ENCODE data around the gene AGPAT2. TPM values are rescaled to one million over a fixed set of nuclear protein-coding genes. Genes with fewer than 3 reads are reported as not detected.

The AGPAT2 gene
- total RNA-seq, 1 experiment from 2014 or later: 124 TPM

- ChIA-PET POLR2A (ENCODE audit: unreplicated experiment) (no interaction called here), CTCF (no interaction called here)
- peaks cover 29% of the 10 kb centered on the region for H3K79me2 ChIP-seq (ENCODE audit: low read depth)
- H2AFZ ChIP-seq: peak overlapping the region; percentile 93
- intact Hi-C loops (cut with micrococcal nuclease; ENCODE audit: unreplicated experiment): no loop called here
- peak overlapping the region; percentile 99 for H3K4me2 ChIP-seq
- TSS peak; percentile 52 for BruUV-seq (replicated peaks)
- H3K4me3 ChIP-seq: peak overlapping the region; percentile 90
- peaks cover 26% of the 10 kb centered on the region for H4K20me1 ChIP-seq (ENCODE audit: insufficient read depth)
- H3K27me3 ChIP-seq (ENCODE audit: insufficient read depth, low read depth): no peaks in the 10 kb centered on the region
- H3K9me2 ChIP-seq (ENCODE audit: insufficient read depth): no peaks in the 10 kb centered on the region
- TF ChIP-seq CTCF (conservative IDR thresholded peaks at IDR 0.05) (no peak), EZH2 (IDR thresholded peaks at IDR 0.05; ENCODE audit: low read depth) (no peak)
- H3F3A ChIP-seq (ENCODE audit: insufficient read depth, low read depth): peaks cover 14% of the 10 kb centered on the region; the same call in 1 of the 2 replicates
- no peaks in the 10 kb centered on the region for H3K9me3 ChIP-seq (ENCODE audit: insufficient read depth, low read depth)
- H3K27ac ChIP-seq: no peak overlapping the region
- no peaks in the 10 kb centered on the region for H3K36me3 ChIP-seq (ENCODE audit: low read depth)
- DNase-seq: no peak
- H3K4me1 ChIP-seq (replicated peaks; ENCODE audit: insufficient read depth): peaks cover 20% of the 10 kb centered on the region
These were observed 1.3 kb downstream of the AGPAT2 start for GRCh38 chr9:136685790-136686533.

- H4K20me1 ChIP-seq (ENCODE audit: insufficient read depth): peaks cover 27% of the 10 kb centered on the region
- DNase-seq: no peak
- H3K9me3 ChIP-seq (ENCODE audit: insufficient read depth, low read depth): no peaks in the 10 kb centered on the region
- ChIA-PET POLR2A (ENCODE audit: unreplicated experiment) (no interaction called here), CTCF (interaction anchor here (0.6 kb wide), 1 partner anchor 239 kb away, joined by 4 read pairs; no protein-coding TSS in a partner anchor)
- H3K9me2 ChIP-seq (ENCODE audit: insufficient read depth): no peaks in the 10 kb centered on the region
- TF ChIP-seq CTCF (conservative IDR thresholded peaks at IDR 0.05): no peak
- TF ChIP-seq EZH2 (IDR thresholded peaks at IDR 0.05; ENCODE audit: low read depth): no peak
- peaks cover 20% of the 10 kb centered on the region for H3K4me1 ChIP-seq (replicated peaks; ENCODE audit: insufficient read depth)
- no peak overlapping the region for H2AFZ ChIP-seq
- intact Hi-C loops (cut with micrococcal nuclease; ENCODE audit: unreplicated experiment): no loop called here
- peaks cover 29% of the 10 kb centered on the region for H3K79me2 ChIP-seq (ENCODE audit: low read depth)
- peaks cover 15% of the 10 kb centered on the region; the same call in 1 of the 2 replicates for H3F3A ChIP-seq (ENCODE audit: insufficient read depth, low read depth)
- H3K4me3 ChIP-seq: peak overlapping the region; percentile 90; the same call in 1 of the 2 replicates
- no TSS peak for BruUV-seq (replicated peaks)
- H3K4me2 ChIP-seq: peak overlapping the region; percentile 99
- no peaks in the 10 kb centered on the region for H3K27me3 ChIP-seq (ENCODE audit: insufficient read depth, low read depth)
- no peaks in the 10 kb centered on the region for H3K36me3 ChIP-seq (ENCODE audit: low read depth)
- no peak overlapping the region for H3K27ac ChIP-seq
These were observed 2.0 kb downstream of the AGPAT2 start for GRCh38 chr9:136685216-136685615.

GRCh38 chr9:136684799-136685198, 2.5 kb downstream of the AGPAT2 start:
- no peaks in the 10 kb centered on the region for H3K9me3 ChIP-seq (ENCODE audit: insufficient read depth, low read depth)
- ChIA-PET POLR2A (ENCODE audit: unreplicated experiment) (no interaction called here), CTCF (interaction anchor here (0.6 kb wide), 1 partner anchor 239 kb away, joined by 4 read pairs; no protein-coding TSS in a partner anchor)
- BruUV-seq (replicated peaks): no TSS peak
- no peaks in the 10 kb centered on the region for H3K36me3 ChIP-seq (ENCODE audit: low read depth)
- H3K79me2 ChIP-seq (ENCODE audit: low read depth): peaks cover 29% of the 10 kb centered on the region
- intact Hi-C loops (cut with micrococcal nuclease; ENCODE audit: unreplicated experiment): no loop called here
- TF ChIP-seq CTCF (conservative IDR thresholded peaks at IDR 0.05): no peak
- TF ChIP-seq EZH2 (IDR thresholded peaks at IDR 0.05; ENCODE audit: low read depth): no peak
- no peaks in the 10 kb centered on the region for H3K27me3 ChIP-seq (ENCODE audit: insufficient read depth, low read depth)
- 0 out of 2 replicates have a peak overlapping the region, but pooled peaks have one; percentile 99 for H3K4me2 ChIP-seq
- no peak for DNase-seq
- H4K20me1 ChIP-seq (ENCODE audit: insufficient read depth): peaks cover 31% of the 10 kb centered on the region
- no peaks in the 10 kb centered on the region for H3K9me2 ChIP-seq (ENCODE audit: insufficient read depth)
- peaks cover 20% of the 10 kb centered on the region for H3K4me1 ChIP-seq (replicated peaks; ENCODE audit: insufficient read depth)
- no peak overlapping the region for H2AFZ ChIP-seq
- no peak overlapping the region for H3K4me3 ChIP-seq
- H3K27ac ChIP-seq: no peak overlapping the region
- peaks cover 15% of the 10 kb centered on the region; the same call in 1 of the 2 replicates for H3F3A ChIP-seq (ENCODE audit: insufficient read depth, low read depth)
